ENCODE measurements around the gene PAFAH2. TPM values are rescaled to one million over a fixed set of nuclear protein-coding genes. Genes with fewer than 3 reads are reported as not detected.

Gene PAFAH2
- total and polyA plus RNA-seq, 4 donors = 9.0 to 13.8 (median 10.8) TPM

- Histone ChIP-seq H3K4me3 (ENCODE audit: low read depth in 1 of 3, low read length in 3 of 3) (no peak overlapping the region), H3K36me3 (ENCODE audit: control insufficient read depth in 4 of 4, insufficient read depth in 3 of 4, low read depth in 1 of 4, low read length in 3 of 4) (no peaks in the 10 kb centered on the region), H3K9ac (ENCODE audit: low read depth in 1 of 2, low read length in 2 of 2) (no peak overlapping the region), H3K27ac (ENCODE audit: low read depth in 1 of 2, low read length in 2 of 2) (no peak overlapping the region), H3K4me1 (ENCODE audit: control insufficient read depth in 4 of 4, insufficient read depth in 4 of 4, low read length in 3 of 4) (peaks cover 1 to 14% (median 8%) of the 10 kb centered on the region in 4 donors), H3K27me3 (ENCODE audit: control insufficient read depth in 4 of 4, insufficient read depth in 4 of 4, low read length in 3 of 4) (no peaks in the 10 kb centered on the region), H3K9me3 (ENCODE audit: control insufficient read depth in 4 of 4, low read length in 3 of 4) (no peaks in the 10 kb centered on the region)
- 79% methylated on average over 3 of the region's 3 CpGs for WGBS
- no peak for TF ChIP-seq FOXA1 (IDR thresholded peaks at IDR 0.05)
- TF ChIP-seq RAD21 (IDR thresholded peaks at IDR 0.05) = no peak
- no peak for TF ChIP-seq HNF4A (conservative IDR thresholded peaks at IDR 0.05)
- TF ChIP-seq RXRA (IDR thresholded peaks at IDR 0.05) = no peak
- no peak for TF ChIP-seq REST (IDR thresholded peaks at IDR 0.05)
- TF ChIP-seq HNF4G (IDR thresholded peaks at IDR 0.05) = no peak
- no peak for TF ChIP-seq GABPA (IDR thresholded peaks at IDR 0.05 in 1 of 2, conservative IDR thresholded peaks at IDR 0.05 in 1 of 2)
- TF ChIP-seq EGR1 (IDR thresholded peaks at IDR 0.05; ENCODE audit: low read depth in 2 of 2) = no peak
- no peak for TF ChIP-seq NR2F2 (IDR thresholded peaks at IDR 0.05)
- TF ChIP-seq YY1 (IDR thresholded peaks at IDR 0.05) = no peak
- no peak for TF ChIP-seq MAX (IDR thresholded peaks at IDR 0.05)
- no peak for TF ChIP-seq FOXA2 (IDR thresholded peaks at IDR 0.05)
- no peak for DNase-seq (ENCODE audit: low spot score)
Measured at GRCh38 chr1:26031611-26032220, 33.9 kb upstream of the PAFAH2 start.

- no peaks in the 10 kb centered on the region for H3K36me3 ChIP-seq (ENCODE audit: control insufficient read depth in 4 of 4, insufficient read depth in 3 of 4, low read depth in 1 of 4, low read length in 3 of 4)
- 83% methylated on average over 4 of the region's 4 CpGs for WGBS
- H3K4me3 ChIP-seq (ENCODE audit: low read depth in 1 of 3, low read length in 3 of 3) = no peak overlapping the region
- H3K4me1 ChIP-seq (ENCODE audit: control insufficient read depth in 4 of 4, insufficient read depth in 4 of 4, low read length in 3 of 4) = peaks cover 1 to 11% (median 7%) of the 10 kb centered on the region in 4 donors
- H3K9ac ChIP-seq (ENCODE audit: low read depth in 1 of 2, low read length in 2 of 2) = no peak overlapping the region
- TF ChIP-seq HNF4A (conservative IDR thresholded peaks at IDR 0.05) (no peak), FOXA1 (IDR thresholded peaks at IDR 0.05) (no peak), JUND (IDR thresholded peaks at IDR 0.05) (no peak), MAX (IDR thresholded peaks at IDR 0.05) (no peak), EGR1 (IDR thresholded peaks at IDR 0.05; ENCODE audit: low read depth in 2 of 2) (no peak), TAF1 (conservative IDR thresholded peaks at IDR 0.05) (no peak), SP1 (IDR thresholded peaks at IDR 0.05) (no peak), ATF3 (IDR thresholded peaks at IDR 0.05) (no peak), CTCF (IDR thresholded peaks at IDR 0.05; ENCODE audit: low read depth, low read length, missing input control) (no peak), YY1 (IDR thresholded peaks at IDR 0.05) (no peak), GABPA (IDR thresholded peaks at IDR 0.05 in 1 of 2, conservative IDR thresholded peaks at IDR 0.05 in 1 of 2) (no peak), ZBTB33 (IDR thresholded peaks at IDR 0.05) (no peak)
- H3K9me3 ChIP-seq (ENCODE audit: control insufficient read depth in 4 of 4, low read length in 3 of 4) = no peaks in the 10 kb centered on the region
- no peak overlapping the region for H3K27ac ChIP-seq (ENCODE audit: low read depth in 1 of 2, low read length in 2 of 2)
- no peaks in the 10 kb centered on the region for H3K27me3 ChIP-seq (ENCODE audit: control insufficient read depth in 4 of 4, insufficient read depth in 4 of 4, low read length in 3 of 4)
- DNase-seq (ENCODE audit: low spot score) = no peak
Measured at GRCh38 chr1:26031196-26031595, 33.3 kb upstream of the PAFAH2 start.

All from liver (tissue), 9 donors.